GM12873 (cell line): ENCODE data around the gene SYNM.

ENCODE experiments used
- TF ChIP-seq, protein P1 (sequence below): IDR thresholded peaks from 2 replicates; pipeline ENCODE4 v1.5.1; 2012; ENCODE audit warnings: low read depth, mild to moderate bottlenecking, moderate library complexity, low read length, control low read depth; ENCODE audit not compliant: insufficient read depth; ENCODE audit errors: missing control alignments

Gene SYNM

DNA sequence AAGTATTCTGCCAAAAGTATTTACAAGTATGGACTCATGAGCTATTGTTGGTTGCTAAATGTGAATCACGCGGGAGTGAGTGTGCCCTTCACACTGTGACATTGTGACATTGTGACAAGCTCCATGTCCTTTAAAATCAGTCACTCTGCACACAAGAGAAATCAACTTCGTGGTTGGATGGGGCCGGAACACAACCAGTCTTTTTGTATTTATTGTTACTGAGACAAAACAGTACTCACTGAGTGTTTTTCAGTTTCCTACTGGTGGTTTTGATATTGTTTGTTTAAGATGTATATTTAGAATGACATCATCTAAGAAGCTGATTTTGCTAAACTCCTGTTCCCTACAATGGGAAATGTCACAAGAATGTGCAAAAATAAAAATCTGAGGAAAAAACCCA lies 30.3 kb downstream of the SYNM start:
- TF ChIP-seq, protein P1, sequence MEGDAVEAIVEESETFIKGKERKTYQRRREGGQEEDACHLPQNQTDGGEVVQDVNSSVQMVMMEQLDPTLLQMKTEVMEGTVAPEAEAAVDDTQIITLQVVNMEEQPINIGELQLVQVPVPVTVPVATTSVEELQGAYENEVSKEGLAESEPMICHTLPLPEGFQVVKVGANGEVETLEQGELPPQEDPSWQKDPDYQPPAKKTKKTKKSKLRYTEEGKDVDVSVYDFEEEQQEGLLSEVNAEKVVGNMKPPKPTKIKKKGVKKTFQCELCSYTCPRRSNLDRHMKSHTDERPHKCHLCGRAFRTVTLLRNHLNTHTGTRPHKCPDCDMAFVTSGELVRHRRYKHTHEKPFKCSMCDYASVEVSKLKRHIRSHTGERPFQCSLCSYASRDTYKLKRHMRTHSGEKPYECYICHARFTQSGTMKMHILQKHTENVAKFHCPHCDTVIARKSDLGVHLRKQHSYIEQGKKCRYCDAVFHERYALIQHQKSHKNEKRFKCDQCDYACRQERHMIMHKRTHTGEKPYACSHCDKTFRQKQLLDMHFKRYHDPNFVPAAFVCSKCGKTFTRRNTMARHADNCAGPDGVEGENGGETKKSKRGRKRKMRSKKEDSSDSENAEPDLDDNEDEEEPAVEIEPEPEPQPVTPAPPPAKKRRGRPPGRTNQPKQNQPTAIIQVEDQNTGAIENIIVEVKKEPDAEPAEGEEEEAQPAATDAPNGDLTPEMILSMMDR = no peak

DNA sequence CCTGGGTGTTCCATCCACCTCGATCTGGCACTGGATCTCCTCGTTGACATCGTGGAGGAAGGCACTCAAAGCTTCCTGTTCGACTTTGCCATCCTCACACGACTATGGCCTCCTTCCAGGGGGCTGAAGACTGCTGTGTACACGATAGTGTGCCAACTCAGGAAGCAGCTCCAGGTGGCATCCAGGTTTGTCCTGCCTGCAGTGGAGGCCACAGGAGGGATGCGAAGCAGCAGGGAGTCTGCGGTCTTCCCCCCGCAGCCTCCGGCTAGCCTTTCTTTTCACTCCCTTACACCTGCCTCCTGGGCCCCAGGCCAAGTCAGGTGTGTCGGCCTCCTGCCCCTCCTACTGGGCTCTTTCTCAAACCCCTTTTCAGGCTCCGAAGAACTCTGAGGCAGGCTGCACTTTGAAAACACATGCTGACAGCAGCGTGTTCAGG lies 32.2 kb downstream of the SYNM start:
- TF ChIP-seq, protein P1 = no peak

DNA sequence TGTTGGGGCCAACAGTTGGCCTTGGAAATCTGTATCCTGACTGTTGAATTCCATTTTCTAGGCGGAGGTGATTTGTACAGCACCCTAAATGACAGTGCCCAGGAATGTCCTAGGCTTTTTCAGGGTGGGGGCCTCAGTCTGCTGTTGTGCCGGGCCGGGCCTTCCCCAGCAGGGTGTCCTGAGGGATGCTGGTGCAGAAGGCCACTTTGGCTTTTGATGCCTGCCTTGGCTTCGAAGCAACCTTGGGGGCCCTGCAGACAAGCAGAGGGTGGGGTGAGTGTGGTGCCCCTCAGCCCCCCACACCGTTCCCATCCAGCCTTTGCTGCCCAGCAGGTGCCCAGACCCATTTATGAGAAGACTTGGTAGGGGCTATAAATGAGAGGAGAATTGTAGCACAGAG lies 33.0 kb downstream of the SYNM start:
- TF ChIP-seq, protein P1 = no peak

DNA sequence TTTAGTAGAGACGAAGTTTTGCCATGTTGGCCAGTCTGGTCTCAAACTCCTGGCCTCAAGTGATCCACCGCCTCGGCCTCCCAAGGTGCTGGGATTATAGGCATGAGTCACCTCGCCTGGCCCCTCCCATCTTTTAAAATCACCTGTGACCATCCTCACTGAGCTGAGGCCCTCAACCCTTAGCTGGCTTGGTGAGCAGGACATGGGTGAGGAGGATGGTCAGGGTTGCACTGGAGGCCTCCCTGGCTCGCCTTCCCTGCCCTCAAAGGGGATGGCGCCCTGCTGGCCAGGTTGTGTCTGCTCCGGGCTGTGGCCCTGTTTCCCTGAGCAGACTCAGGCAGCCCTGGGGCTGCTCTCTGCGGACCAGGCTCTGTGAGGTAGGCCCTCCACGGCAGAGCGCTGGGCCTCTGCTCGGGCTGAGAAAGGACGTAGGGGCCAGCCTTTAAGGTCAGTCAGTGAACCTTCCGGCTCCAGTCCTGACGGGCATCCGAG lies 33.7 kb downstream of the SYNM start:
- TF ChIP-seq, protein P1 = no peak

DNA sequence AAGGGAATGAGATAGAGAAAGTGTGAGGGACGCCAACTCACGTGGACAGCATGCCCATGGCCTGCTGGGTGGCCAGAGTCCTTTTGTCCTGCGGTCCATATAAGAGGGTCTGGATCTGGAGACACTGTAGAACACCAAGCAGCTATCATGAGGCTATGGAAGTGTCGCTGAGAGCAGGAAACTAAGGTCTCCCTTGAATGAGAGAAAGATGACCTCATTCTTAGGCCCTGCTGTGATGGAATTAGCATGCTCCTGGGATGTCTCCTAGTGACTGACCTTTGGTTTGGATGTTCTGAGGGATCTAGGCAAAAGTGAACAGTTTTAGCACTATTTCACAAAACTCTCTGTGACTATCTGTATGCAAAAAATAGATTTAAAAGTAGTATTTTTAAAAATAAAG lies 34.4 kb downstream of the SYNM start:
- TF ChIP-seq, protein P1 = no peak

DNA sequence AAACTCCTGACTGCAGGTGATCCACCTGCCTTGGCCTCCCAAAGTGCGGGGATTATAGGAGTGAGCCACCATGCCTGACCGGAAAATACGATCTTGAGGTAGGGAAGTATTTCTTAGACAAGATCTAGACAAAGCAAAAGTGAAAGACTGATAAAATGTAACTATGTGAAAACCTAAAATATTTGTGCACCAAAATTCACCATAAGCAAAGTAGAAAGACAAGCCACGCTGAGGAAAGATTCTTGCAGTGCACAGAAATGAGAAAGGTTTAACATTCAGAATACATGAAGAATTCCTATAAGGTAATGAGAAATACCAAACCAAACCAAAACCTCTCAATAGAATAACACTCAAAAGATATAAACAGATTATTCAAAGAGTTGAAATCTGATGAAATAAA lies 35.7 kb downstream of the SYNM start:
- TF ChIP-seq, protein P1 = no peak

DNA sequence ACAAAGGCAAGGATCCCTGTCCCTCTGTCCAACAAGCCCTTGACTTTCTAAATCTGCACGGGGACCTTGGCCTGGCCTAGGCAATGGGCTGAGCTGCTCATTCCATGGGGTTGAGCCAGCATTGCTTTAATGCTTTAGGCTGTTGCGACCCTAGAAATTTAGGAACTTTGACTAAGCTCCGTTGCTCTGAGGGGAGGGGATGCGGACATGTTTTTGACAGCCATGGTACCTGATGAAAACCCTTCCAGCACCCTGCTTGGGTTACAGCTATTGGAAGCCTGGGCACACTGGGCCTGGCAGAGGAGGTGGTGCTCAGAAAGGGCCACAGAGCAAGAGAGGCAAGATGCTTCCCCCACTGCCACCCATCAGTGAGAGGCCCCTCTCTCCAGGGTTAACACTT lies 37.1 kb downstream of the SYNM start:
- TF ChIP-seq, protein P1 = no peak
